Activated CD4-positive, alpha-beta memory T cell treated with anti-CD3 and anti-CD28 coated beads for 36 hours (primary cell): ENCODE measurements around the gene GJC1. TPM values are rescaled to one million over a fixed set of nuclear protein-coding genes. Genes with fewer than 3 reads are reported as not detected.

ENCODE experiments used
- CTCF ChIA-PET: fragments of 350-600 bp; sonication (Branson Sonifier 250); formaldehyde crosslinking; loops from one replicate; lab custom pipeline; 2021; ENCODE audit warnings: antibody characterized with exemption, inconsistent platforms; lab: Charles Lee
- POLR2A ChIA-PET: fragments of 350-600 bp; sonication (Branson Sonifier 250); formaldehyde crosslinking; loops from one replicate; lab custom pipeline; 2021; ENCODE audit warnings: antibody characterized with exemption; lab: Charles Lee
- DNase-seq: peaks from one replicate; pipeline ENCODE4 v3.0.0-alpha.2; 2020
- H3K27ac Mint-ChIP-seq: one replicate; pipeline ENCODE4 v1.8.0; 2021; ENCODE audit warnings: mixed read lengths
- H3K27me3 Mint-ChIP-seq: one replicate; pipeline ENCODE4 v1.8.0; 2021; ENCODE audit warnings: mixed read lengths
- H3K36me3 Mint-ChIP-seq: one replicate; pipeline ENCODE4 v1.8.0; 2021; ENCODE audit warnings: mixed read lengths
- H3K4me1 Mint-ChIP-seq: one replicate; pipeline ENCODE4 v1.8.0; 2021; ENCODE audit warnings: low read depth, mixed read lengths
- H3K4me3 Mint-ChIP-seq: one replicate; pipeline ENCODE4 v1.8.0; 2021; ENCODE audit warnings: mild to moderate bottlenecking, mixed read lengths
- H3K9me3 Mint-ChIP-seq: one replicate; pipeline ENCODE4 v1.8.0; 2021; ENCODE audit warnings: mixed read lengths
- intact Hi-C: fragments of 100-400 bp; cut with micrococcal nuclease; formaldehyde crosslinking; loops from one replicate; pipeline ENCODE4 v1.15.1; 2023
- total RNA-seq, 2 experiments: library from RNA; stranded (reverse); gene quantifications; one replicate each; pipeline ENCODE4 v1.2.3, GENCODE V29; 2021

The GJC1 gene
- total RNA-seq, 2 experiments from 2014 or later = 1.9 to 2.7 TPM

- intact Hi-C loops = loop anchor here (1.0 to 5.0 kb wide), 5 partner anchors 54 to 358 kb away; partner anchors contain the start of gene PLCD3
- peaks cover 5% of the 10 kb centered on the region for H3K4me1 Mint-ChIP-seq
Observed at GRCh38 chr17:44775136-44775837, 54.8 kb downstream of the GJC1 start.

GRCh38 chr17:44774271-44775135 lies 55.6 kb downstream of the GJC1 start:
- Mint-ChIP-seq H3K27me3 (peaks cover 5% of the 10 kb centered on the region), H3K9me3 (no peaks in the 10 kb centered on the region), H3K4me3 (peak overlapping the region; percentile 80), H3K4me1 (peaks cover 5% of the 10 kb centered on the region), H3K27ac (no peak overlapping the region), H3K36me3 (no peaks in the 10 kb centered on the region)
- intact Hi-C loops = loop anchor here (1.0 to 5.0 kb wide), 5 partner anchors 55 to 358 kb away; partner anchors contain the start of gene PLCD3
- ChIA-PET POLR2A (interaction anchor here (1.1 kb wide), 1 partner anchor 91 kb away, joined by 3 read pairs; no protein-coding TSS in a partner anchor), CTCF (interaction anchor here (0.7 to 6.6 kb wide), 13 partner anchors 10 to 359 kb away, joined by 3 to 80 read pairs (median 4); partner anchors contain the start of gene EFTUD2)
- DNase-seq = peak; percentile 91

More at GRCh38 chr17:44775136-44775837, 54.8 kb downstream of the GJC1 start:
- CTCF ChIA-PET = interaction anchor here (0.7 to 6.6 kb wide), 24 partner anchors 9 to 423 kb away, joined by 3 to 80 read pairs (median 4); partner anchors contain the start of genes ACBD4, DBF4B, EFTUD2 and HIGD1B
- POLR2A ChIA-PET = interaction anchor here (0.8 to 1.1 kb wide), 3 partner anchors 87 to 90 kb away, joined by 3 read pairs; no protein-coding TSS in a partner anchor
- peak overlapping the region; percentile 42 for H3K27ac Mint-ChIP-seq
- peaks cover 5% of the 10 kb centered on the region for H3K27me3 Mint-ChIP-seq
- H3K9me3 Mint-ChIP-seq = no peaks in the 10 kb centered on the region
- H3K4me3 Mint-ChIP-seq = peak overlapping the region; percentile 80
- no peaks in the 10 kb centered on the region for H3K36me3 Mint-ChIP-seq
- DNase-seq = no peak

- peaks cover 8% of the 10 kb centered on the region for H3K27me3 Mint-ChIP-seq
- no peaks in the 10 kb centered on the region for H3K9me3 Mint-ChIP-seq
- H3K4me3 Mint-ChIP-seq = no peak overlapping the region
- peaks cover 5% of the 10 kb centered on the region for H3K4me1 Mint-ChIP-seq
- H3K27ac Mint-ChIP-seq = no peak overlapping the region
- ChIA-PET CTCF (interaction anchor here (6.6 kb wide), 1 partner anchor 92 kb away, joined by 80 read pairs; no protein-coding TSS in a partner anchor), POLR2A (no interaction called here)
- intact Hi-C loops = no loop called here
- no peak for DNase-seq
- no peaks in the 10 kb centered on the region for H3K36me3 Mint-ChIP-seq
Observed at GRCh38 chr17:44773140-44773539, 56.9 kb downstream of the GJC1 start.

- Mint-ChIP-seq H3K4me1 (peaks cover 5% of the 10 kb centered on the region), H3K9me3 (no peaks in the 10 kb centered on the region), H3K4me3 (no peak overlapping the region), H3K36me3 (no peaks in the 10 kb centered on the region), H3K27me3 (peaks cover 9% of the 10 kb centered on the region), H3K27ac (no peak overlapping the region)
- intact Hi-C loops = no loop called here
- no peak for DNase-seq
- CTCF ChIA-PET = interaction anchor here (6.6 kb wide), 1 partner anchor 92 kb away, joined by 80 read pairs; no protein-coding TSS in a partner anchor
- POLR2A ChIA-PET = no interaction called here
Observed at GRCh38 chr17:44772308-44773045, 57.6 kb downstream of the GJC1 start.

- Mint-ChIP-seq H3K9me3 (no peaks in the 10 kb centered on the region), H3K36me3 (no peaks in the 10 kb centered on the region), H3K27me3 (peaks cover 9% of the 10 kb centered on the region), H3K27ac (no peak overlapping the region), H3K4me1 (peaks cover 2% of the 10 kb centered on the region), H3K4me3 (no peak overlapping the region)
- CTCF ChIA-PET = interaction anchor here (1.2 to 6.6 kb wide), 3 partner anchors 8 to 108 kb away, joined by 3 to 80 read pairs (median 3); no protein-coding TSS in a partner anchor
- intact Hi-C loops = no loop called here
- POLR2A ChIA-PET = no interaction called here
- no peak for DNase-seq
Observed at GRCh38 chr17:44770166-44770925, 59.7 kb downstream of the GJC1 start.

GRCh38 chr17:44769647-44770084 lies 60.4 kb downstream of the GJC1 start:
- ChIA-PET CTCF (interaction anchor here (1.4 to 6.6 kb wide), 2 partner anchors 9 to 95 kb away, joined by 3 to 80 read pairs; no protein-coding TSS in a partner anchor), POLR2A (no interaction called here)
- Mint-ChIP-seq H3K27me3 (peaks cover 9% of the 10 kb centered on the region), H3K4me3 (no peak overlapping the region), H3K27ac (no peak overlapping the region), H3K4me1 (no peaks in the 10 kb centered on the region), H3K36me3 (no peaks in the 10 kb centered on the region), H3K9me3 (no peaks in the 10 kb centered on the region)
- no peak for DNase-seq
- intact Hi-C loops = no loop called here

GRCh38 chr17:44769230-44769629 lies 60.9 kb downstream of the GJC1 start:
- no peak overlapping the region for H3K4me3 Mint-ChIP-seq
- DNase-seq = no peak
- H3K36me3 Mint-ChIP-seq = no peaks in the 10 kb centered on the region
- intact Hi-C loops = no loop called here
- ChIA-PET POLR2A (no interaction called here), CTCF (interaction anchor here (1.4 kb wide), 1 partner anchor 9 kb away, joined by 3 read pairs; no protein-coding TSS in a partner anchor)
- peaks cover 9% of the 10 kb centered on the region for H3K27me3 Mint-ChIP-seq
- no peak overlapping the region for H3K27ac Mint-ChIP-seq
- no peaks in the 10 kb centered on the region for H3K9me3 Mint-ChIP-seq
- no peaks in the 10 kb centered on the region for H3K4me1 Mint-ChIP-seq

GRCh38 chr17:44768505-44769142 lies 61.5 kb downstream of the GJC1 start:
- CTCF ChIA-PET = interaction anchor here (1.4 kb wide), 1 partner anchor 10 kb away, joined by 3 read pairs; no protein-coding TSS in a partner anchor
- intact Hi-C loops = no loop called here
- Mint-ChIP-seq H3K4me3 (no peak overlapping the region), H3K27me3 (peaks cover 12% of the 10 kb centered on the region), H3K27ac (no peak overlapping the region), H3K9me3 (no peaks in the 10 kb centered on the region), H3K4me1 (no peaks in the 10 kb centered on the region), H3K36me3 (no peaks in the 10 kb centered on the region)
- DNase-seq = no peak
- POLR2A ChIA-PET = no interaction called here

GRCh38 chr17:44767493-44767892 lies 62.6 kb downstream of the GJC1 start:
- Mint-ChIP-seq H3K4me3 (no peak overlapping the region), H3K27ac (no peak overlapping the region), H3K27me3 (peaks cover 12% of the 10 kb centered on the region), H3K9me3 (no peaks in the 10 kb centered on the region), H3K4me1 (no peaks in the 10 kb centered on the region), H3K36me3 (no peaks in the 10 kb centered on the region)
- ChIA-PET POLR2A (no interaction called here), CTCF (no interaction called here)
- DNase-seq = no peak
- intact Hi-C loops = no loop called here

- DNase-seq = no peak
- ChIA-PET CTCF (interaction anchor here (0.7 kb wide), 1 partner anchor 9 kb away, joined by 3 read pairs; no protein-coding TSS in a partner anchor), POLR2A (no interaction called here)
- Mint-ChIP-seq H3K27ac (no peak overlapping the region), H3K9me3 (no peaks in the 10 kb centered on the region), H3K27me3 (peaks cover 13% of the 10 kb centered on the region), H3K4me1 (no peaks in the 10 kb centered on the region), H3K4me3 (no peak overlapping the region), H3K36me3 (no peaks in the 10 kb centered on the region)
- intact Hi-C loops = no loop called here
Observed at GRCh38 chr17:44766409-44767038, 63.6 kb downstream of the GJC1 start.
